Erythroblast (primary cell): ENCODE results near the gene SYNE2.

Source experiments
- GATA1 ChIP-seq: IDR thresholded peaks from 2 replicates; pipeline ENCODE4 v1.6.1; 2011; ENCODE audit warnings: low read depth, mild to moderate bottlenecking, control low read depth, low read length, moderate library complexity
- POLR2A ChIP-seq: IDR thresholded peaks from 2 replicates; pipeline ENCODE4 v1.6.1; 2011; ENCODE audit warnings: mild to moderate bottlenecking, low read length

- TF ChIP-seq POLR2A (no peak), GATA1 (no peak)
Observed at GRCh38 chr14:64053694-64054669, 201.2 kb downstream of the SYNE2 start.
